HepG2 (cell line): ENCODE data around the gene ZNF821. TPM values are rescaled to one million over a fixed set of nuclear protein-coding genes. Genes with fewer than 3 reads are reported as not detected.

ENCODE experiments used
- ETV6 ChIP-seq: sonication (generic); formaldehyde crosslinking; conservative IDR thresholded peaks from 2 replicates; pipeline ENCODE4 v1.4.0; 2020; ENCODE audit warnings: missing genetic modification reagents
- GATA4 ChIP-seq: sonication (generic); IDR thresholded peaks from 2 replicates; pipeline ENCODE4 v1.6.1; 2016; ENCODE audit warnings: antibody characterized with exemption, low read depth, borderline replicate concordance
- IRX3 ChIP-seq: sonication (generic); formaldehyde crosslinking; IDR thresholded peaks from 2 replicates; pipeline ENCODE4 v1.8.1; 2023; ENCODE audit warnings: mild to moderate bottlenecking, low read depth, missing genetic modification reagents, borderline replicate concordance
- KDM3A ChIP-seq: IDR thresholded peaks from 2 replicates; pipeline ENCODE4 v1.6.1; 2018; ENCODE audit warnings: low read depth, missing compliant biosample characterization
- PHF21A ChIP-seq: sonication (generic); formaldehyde crosslinking; IDR thresholded peaks from 2 replicates; pipeline ENCODE4 v1.5.0; 2020; ENCODE audit warnings: mild to moderate bottlenecking, missing genetic modification reagents
- PITX1 ChIP-seq: sonication (generic); formaldehyde crosslinking; IDR thresholded peaks from 2 replicates; pipeline ENCODE4 v1.5.1; 2020; ENCODE audit warnings: mild to moderate bottlenecking, missing genetic modification reagents
- RARG ChIP-seq: sonication (generic); formaldehyde crosslinking; IDR thresholded peaks from 2 replicates; pipeline ENCODE4 v1.4.0; 2020; ENCODE audit warnings: low read depth, mild to moderate bottlenecking, missing genetic modification reagents
- SOX6 ChIP-seq, 2 experiments: fragments of 450-650 bp in 1 of 2; sonication (generic) in 1 of 2; formaldehyde crosslinking in 1 of 2; IDR thresholded peaks; 2 replicates each; pipeline versions ENCODE4 v1.4.0 to v1.6.1; 2017 to 2020; ENCODE audit warnings: antibody characterized with exemption in 1 of 2, mild to moderate bottlenecking in 1 of 2, missing genetic modification reagents in 1 of 2
- TBX3 ChIP-seq: fragments of 450-650 bp; IDR thresholded peaks from 2 replicates; pipeline ENCODE4 v1.6.1; 2017; ENCODE audit warnings: antibody characterized with exemption, mild to moderate bottlenecking, inconsistent platforms, borderline replicate concordance
- ZBTB10 ChIP-seq: sonication (generic); formaldehyde crosslinking; IDR thresholded peaks from 2 replicates; pipeline ENCODE4 v1.4.0; 2020; ENCODE audit warnings: missing genetic modification reagents, borderline replicate concordance
- ZBTB21 ChIP-seq: sonication (generic); formaldehyde crosslinking; IDR thresholded peaks from 2 replicates; pipeline ENCODE4 v1.4.0; 2020; ENCODE audit warnings: missing genetic modification reagents
- ZBTB39 ChIP-seq: sonication (generic); formaldehyde crosslinking; IDR thresholded peaks from 2 replicates; pipeline ENCODE4 v1.5.0; 2020; ENCODE audit warnings: missing genetic modification reagents
- ZGPAT ChIP-seq: IDR thresholded peaks from 2 replicates; pipeline ENCODE4 v1.6.1; 2016; ENCODE audit warnings: mild to moderate bottlenecking
- ZMYM3 ChIP-seq: sonication (generic); formaldehyde crosslinking; IDR thresholded peaks from 2 replicates; pipeline ENCODE4 v1.5.1; 2020; ENCODE audit warnings: mild to moderate bottlenecking, missing genetic modification reagents
- ZNF251 ChIP-seq: sonication (generic); formaldehyde crosslinking; IDR thresholded peaks from 2 replicates; pipeline ENCODE4 v1.9.0; 2021; ENCODE audit warnings: mild to moderate bottlenecking, missing genetic modification reagents
- ZNF501 ChIP-seq: sonication (generic); formaldehyde crosslinking; IDR thresholded peaks from 2 replicates; pipeline ENCODE4 v1.5.1; 2020; ENCODE audit warnings: mild to moderate bottlenecking, moderate library complexity, missing genetic modification reagents
- ZNF570 ChIP-seq: sonication (generic); formaldehyde crosslinking; IDR thresholded peaks from 2 replicates; pipeline ENCODE4 v1.4.0; 2020; ENCODE audit warnings: mild to moderate bottlenecking, missing genetic modification reagents, borderline replicate concordance
- ZNF775 ChIP-seq: sonication (generic); formaldehyde crosslinking; IDR thresholded peaks from 2 replicates; pipeline ENCODE4 v1.4.0; 2020; ENCODE audit warnings: missing genetic modification reagents, mild to moderate bottlenecking, moderate library complexity, borderline replicate concordance
- ZNF781 ChIP-seq: sonication (generic); formaldehyde crosslinking; IDR thresholded peaks from 2 replicates; pipeline ENCODE4 v1.5.1; 2020; ENCODE audit warnings: borderline replicate concordance, mild to moderate bottlenecking, missing genetic modification reagents; ENCODE audit errors: not compliant biosample characterization
- polyA plus RNA-seq, 8 experiments: library from polyadenylated mRNA; depleted of rRNA in 3 of 8; stranded (reverse) in 7 of 8; unstranded in 1 of 8; fragments of >200 nt; fragmentation: Illumina TruSeq in 4 of 8; extraction: Trizol in 4 of 8; gene quantifications; 2 replicates each; pipeline versions ENCODE4 v1.2.1 to v1.2.3, GENCODE V29; 2011 to 2016; ENCODE audit warnings: low read depth in 4 of 8, missing spikeins in 1 of 8, mixed read lengths in 1 of 8; ENCODE audit not compliant: insufficient read depth in 1 of 8
- total RNA-seq, 5 experiments: library from RNA; depleted of rRNA; stranded (reverse); fragments of >200 nt; fragmentation: Illumina TruSeq; extraction: Trizol; gene quantifications; 2 replicates each; pipeline ENCODE4 v1.2.3, GENCODE V29; 2016; ENCODE audit warnings: low read depth in 1 of 5
- TF ChIP-seq, protein P1 (sequence below): sonication (generic); formaldehyde crosslinking; conservative IDR thresholded peaks from 2 replicates; pipeline ENCODE4 v1.8.0; 2022; ENCODE audit warnings: low read depth, missing genetic modification reagents
- TF ChIP-seq, protein P2 (sequence below): IDR thresholded peaks from 2 replicates; pipeline ENCODE4 v1.6.1; 2018; ENCODE audit warnings: missing genetic modification reagents

Gene ZNF821
- total and polyA plus RNA-seq, 2 of the 13 experiments (the other 11 are each of a cell fraction or from before 2014, with no cell fraction given), result 7.0 to 9.1 TPM

GRCh38 chr16:71882505-71883167 is 1.3 kb downstream of the ZNF821 start (continued):
- TF ChIP-seq RARG (CRISPR knock-in tag) (no peak), ZNF775 (0 out of 2 replicates have a peak, but pooled peaks have one; percentile 56), ZNF570 (CRISPR knock-in tag) (no peak), ZBTB10 (CRISPR knock-in tag) (no peak), ZNF781 (no peak), ZGPAT (CRISPR knock-in tag) (no peak), TBX3 (no peak), ZBTB39 (CRISPR knock-in tag) (no peak), ETV6 (no peak), SOX6 (IDR thresholded peaks at IDR 0.05) (no peak), SOX6 (CRISPR knock-in tag; IDR thresholded peaks at IDR 0.05) (no peak), PHF21A (CRISPR knock-in tag) (peak; percentile 28; the same call in 1 of the 2 replicates), ZNF251 (CRISPR knock-in tag) (no peak), PITX1 (CRISPR knock-in tag) (no peak), KDM3A (CRISPR knock-in tag) (no peak), ZBTB21 (CRISPR knock-in tag) (no peak), IRX3 (CRISPR knock-in tag) (no peak), ZMYM3 (CRISPR knock-in tag) (no peak), GATA4 (no peak), ZNF501 (CRISPR knock-in tag) (no peak)
- TF ChIP-seq, protein P1, sequence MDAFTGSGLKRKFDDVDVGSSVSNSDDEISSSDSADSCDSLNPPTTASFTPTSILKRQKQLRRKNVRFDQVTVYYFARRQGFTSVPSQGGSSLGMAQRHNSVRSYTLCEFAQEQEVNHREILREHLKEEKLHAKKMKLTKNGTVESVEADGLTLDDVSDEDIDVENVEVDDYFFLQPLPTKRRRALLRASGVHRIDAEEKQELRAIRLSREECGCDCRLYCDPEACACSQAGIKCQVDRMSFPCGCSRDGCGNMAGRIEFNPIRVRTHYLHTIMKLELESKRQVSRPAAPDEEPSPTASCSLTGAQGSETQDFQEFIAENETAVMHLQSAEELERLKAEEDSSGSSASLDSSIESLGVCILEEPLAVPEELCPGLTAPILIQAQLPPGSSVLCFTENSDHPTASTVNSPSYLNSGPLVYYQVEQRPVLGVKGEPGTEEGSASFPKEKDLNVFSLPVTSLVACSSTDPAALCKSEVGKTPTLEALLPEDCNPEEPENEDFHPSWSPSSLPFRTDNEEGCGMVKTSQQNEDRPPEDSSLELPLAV (CRISPR knock-in tag), result no peak
- TF ChIP-seq, protein P2, sequence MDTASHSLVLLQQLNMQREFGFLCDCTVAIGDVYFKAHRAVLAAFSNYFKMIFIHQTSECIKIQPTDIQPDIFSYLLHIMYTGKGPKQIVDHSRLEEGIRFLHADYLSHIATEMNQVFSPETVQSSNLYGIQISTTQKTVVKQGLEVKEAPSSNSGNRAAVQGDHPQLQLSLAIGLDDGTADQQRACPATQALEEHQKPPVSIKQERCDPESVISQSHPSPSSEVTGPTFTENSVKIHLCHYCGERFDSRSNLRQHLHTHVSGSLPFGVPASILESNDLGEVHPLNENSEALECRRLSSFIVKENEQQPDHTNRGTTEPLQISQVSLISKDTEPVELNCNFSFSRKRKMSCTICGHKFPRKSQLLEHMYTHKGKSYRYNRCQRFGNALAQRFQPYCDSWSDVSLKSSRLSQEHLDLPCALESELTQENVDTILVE, result no peak
